ENCODE results near the gene GALNT1.

GALNT1 gene

DNA sequence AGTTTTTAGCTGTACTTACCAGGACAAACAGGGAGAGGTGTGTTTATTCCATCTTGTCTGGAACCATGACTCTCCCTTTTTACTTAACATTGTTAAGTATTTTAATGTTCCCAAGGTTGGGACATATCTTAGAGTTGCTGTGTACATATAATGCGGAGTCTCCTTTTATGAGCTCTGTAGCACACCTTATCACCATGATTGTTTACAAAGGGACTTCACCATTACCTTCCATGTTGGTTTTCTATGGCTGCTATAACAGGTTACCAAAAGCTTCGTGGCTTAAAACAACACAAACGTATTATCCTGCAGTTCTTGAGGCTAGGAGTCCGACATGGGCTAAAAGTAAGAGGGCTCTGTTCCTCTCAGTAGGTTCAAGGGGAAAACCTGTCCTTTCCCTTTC, 164.3 kb downstream of the GALNT1 start:
- no peak for DNase-seq (ENCODE audit: low read depth)
- TF ChIP-seq, protein P1, sequence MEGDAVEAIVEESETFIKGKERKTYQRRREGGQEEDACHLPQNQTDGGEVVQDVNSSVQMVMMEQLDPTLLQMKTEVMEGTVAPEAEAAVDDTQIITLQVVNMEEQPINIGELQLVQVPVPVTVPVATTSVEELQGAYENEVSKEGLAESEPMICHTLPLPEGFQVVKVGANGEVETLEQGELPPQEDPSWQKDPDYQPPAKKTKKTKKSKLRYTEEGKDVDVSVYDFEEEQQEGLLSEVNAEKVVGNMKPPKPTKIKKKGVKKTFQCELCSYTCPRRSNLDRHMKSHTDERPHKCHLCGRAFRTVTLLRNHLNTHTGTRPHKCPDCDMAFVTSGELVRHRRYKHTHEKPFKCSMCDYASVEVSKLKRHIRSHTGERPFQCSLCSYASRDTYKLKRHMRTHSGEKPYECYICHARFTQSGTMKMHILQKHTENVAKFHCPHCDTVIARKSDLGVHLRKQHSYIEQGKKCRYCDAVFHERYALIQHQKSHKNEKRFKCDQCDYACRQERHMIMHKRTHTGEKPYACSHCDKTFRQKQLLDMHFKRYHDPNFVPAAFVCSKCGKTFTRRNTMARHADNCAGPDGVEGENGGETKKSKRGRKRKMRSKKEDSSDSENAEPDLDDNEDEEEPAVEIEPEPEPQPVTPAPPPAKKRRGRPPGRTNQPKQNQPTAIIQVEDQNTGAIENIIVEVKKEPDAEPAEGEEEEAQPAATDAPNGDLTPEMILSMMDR (IDR thresholded peaks at IDR 0.05; ENCODE audit: low read depth, low read length, missing control alignments): no peak
- H3K4me3 ChIP-seq (ENCODE audit: low read depth, low read length): no peak overlapping the region

DNA sequence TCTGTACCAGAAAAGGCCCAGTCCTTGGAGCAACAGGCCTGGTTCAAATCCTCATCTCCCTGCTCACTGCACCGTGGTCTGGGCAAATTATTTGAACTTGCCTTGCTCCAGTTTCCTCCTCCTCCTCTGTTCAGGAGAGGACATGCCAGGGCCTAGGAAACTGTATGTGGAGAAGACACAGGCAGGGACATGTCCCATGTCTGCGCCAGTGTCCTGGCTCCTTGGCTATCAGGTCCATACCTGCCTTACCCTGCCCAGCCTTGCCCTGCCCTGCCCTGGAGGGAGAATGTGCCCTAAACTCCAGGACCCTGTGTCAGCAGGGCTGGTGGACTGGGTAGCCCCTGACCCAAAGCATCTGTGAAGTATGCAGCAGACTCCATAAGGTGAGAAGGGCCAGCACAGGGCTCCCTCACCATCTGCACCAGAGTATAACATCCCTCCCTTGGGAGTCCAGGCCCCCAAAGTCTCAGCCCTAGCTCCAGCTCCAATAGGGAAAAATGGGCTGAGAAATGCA, 165.3 kb downstream of the GALNT1 start:
- H3K4me3 ChIP-seq (ENCODE audit: low read depth, low read length): no peak overlapping the region
- TF ChIP-seq, protein P1 (IDR thresholded peaks at IDR 0.05; ENCODE audit: low read depth, low read length, missing control alignments): no peak
- DNase-seq (ENCODE audit: low read depth): no peak

DNA sequence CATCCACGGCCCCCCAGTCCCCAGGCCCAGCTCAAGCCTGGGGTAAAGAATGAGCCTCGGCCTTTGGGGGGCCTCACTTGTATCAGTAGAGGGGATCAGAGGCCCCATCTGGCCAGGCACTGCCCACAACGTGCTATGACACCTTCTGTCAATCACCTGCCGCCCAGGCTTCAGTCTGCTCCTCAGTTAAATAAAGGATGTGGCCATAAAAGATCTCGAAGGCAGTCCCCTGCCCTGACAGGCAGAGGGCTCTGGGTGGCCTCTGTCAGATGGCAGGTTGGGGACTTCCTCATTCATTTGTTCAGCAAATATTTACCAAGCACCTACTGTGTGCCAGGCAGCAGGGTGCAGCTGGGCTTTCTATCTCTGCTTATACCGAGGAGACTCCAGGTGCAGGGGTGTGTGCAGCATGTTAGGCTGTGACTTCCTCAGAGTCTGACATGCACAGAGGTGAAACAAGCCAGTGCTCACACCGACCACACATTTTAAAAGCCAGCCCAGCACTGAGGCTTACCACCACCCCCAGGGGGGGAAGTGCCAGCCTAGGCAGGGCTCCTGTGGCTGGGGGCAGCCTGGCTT, 166.4 kb downstream of the GALNT1 start:
- no peak overlapping the region for H3K4me3 ChIP-seq (ENCODE audit: low read depth, low read length)
- no peak for DNase-seq (ENCODE audit: low read depth)
- TF ChIP-seq, protein P1 (IDR thresholded peaks at IDR 0.05; ENCODE audit: low read depth, low read length, missing control alignments): no peak

DNA sequence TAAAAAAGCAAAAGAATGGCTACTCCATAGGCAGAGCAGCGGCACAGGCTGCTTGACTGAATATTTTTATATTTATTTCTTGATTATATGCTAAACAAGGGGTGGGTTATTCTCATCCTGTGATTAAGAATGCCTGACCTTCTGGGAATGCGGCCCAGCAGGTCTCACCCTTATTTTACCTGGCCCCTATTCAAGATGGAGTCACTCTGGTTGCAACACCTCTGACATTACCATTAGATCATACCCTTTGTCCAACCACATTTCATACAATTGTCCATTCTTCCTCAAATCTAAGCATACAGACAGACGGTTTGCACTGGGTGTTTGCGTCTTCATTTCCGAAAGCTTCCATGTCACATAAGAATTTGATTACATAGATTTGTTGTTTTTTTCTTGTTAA, 168.2 kb downstream of the GALNT1 start:
- H3K4me3 ChIP-seq (ENCODE audit: low read depth, low read length): no peak overlapping the region
- no peak for DNase-seq (ENCODE audit: low read depth)
- TF ChIP-seq, protein P1 (IDR thresholded peaks at IDR 0.05; ENCODE audit: low read depth, low read length, missing control alignments): no peak

DNA sequence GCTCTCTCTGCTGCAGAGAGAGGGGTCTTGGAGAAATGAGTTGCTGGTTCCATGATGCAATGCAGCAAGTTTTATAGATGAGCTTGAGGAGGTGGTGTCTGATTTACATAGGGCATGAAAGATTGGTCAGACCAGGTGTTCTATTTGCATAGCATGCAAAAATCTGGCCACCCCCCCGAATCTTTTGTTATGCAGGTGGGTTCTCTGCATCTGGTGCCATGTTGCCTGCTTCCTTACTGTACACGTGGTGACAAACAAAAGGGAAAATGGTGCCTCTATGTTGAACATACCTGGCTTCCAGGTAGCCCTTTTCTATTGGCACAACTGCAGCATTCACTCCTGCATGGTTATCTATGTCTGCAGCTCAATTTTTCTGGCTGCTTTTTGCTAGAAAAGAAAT, 169.4 kb downstream of the GALNT1 start:
- no peak overlapping the region for H3K4me3 ChIP-seq (ENCODE audit: low read depth, low read length)
- TF ChIP-seq, protein P1 (IDR thresholded peaks at IDR 0.05; ENCODE audit: low read depth, low read length, missing control alignments): no peak
- DNase-seq (ENCODE audit: low read depth): no peak

DNA sequence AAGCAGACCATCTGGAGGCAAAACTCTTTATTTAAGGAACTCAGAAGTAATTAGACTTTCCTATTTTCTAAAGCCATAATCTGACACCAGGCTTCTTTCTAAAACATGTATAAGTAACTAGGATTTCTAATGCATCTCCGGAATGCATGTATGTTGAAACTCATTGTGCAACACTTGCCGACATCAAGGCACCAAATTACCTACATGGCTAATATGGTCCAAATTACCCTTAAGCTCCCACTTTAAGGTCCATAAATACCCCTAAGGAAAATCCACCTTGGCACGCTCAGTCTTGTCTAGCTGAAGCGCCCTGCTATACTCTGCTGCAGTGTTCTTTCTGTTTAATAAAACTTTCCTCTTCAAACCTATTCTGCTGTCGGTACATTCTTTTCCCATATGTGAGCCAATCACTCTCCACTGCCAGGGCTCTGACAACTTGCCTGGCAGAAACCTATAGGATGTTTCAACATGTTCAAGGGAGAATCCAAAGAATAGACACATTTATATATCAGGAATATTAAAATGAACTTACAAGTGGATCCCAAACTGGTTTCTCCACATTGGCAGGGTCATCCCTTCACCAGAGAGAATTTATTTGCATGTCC, 171.9 kb downstream of the GALNT1 start:
- TF ChIP-seq, protein P1 (IDR thresholded peaks at IDR 0.05; ENCODE audit: low read depth, low read length, missing control alignments): no peak
- no peak for DNase-seq (ENCODE audit: low read depth)
- no peak overlapping the region for H3K4me3 ChIP-seq (ENCODE audit: low read depth, low read length)

DNA sequence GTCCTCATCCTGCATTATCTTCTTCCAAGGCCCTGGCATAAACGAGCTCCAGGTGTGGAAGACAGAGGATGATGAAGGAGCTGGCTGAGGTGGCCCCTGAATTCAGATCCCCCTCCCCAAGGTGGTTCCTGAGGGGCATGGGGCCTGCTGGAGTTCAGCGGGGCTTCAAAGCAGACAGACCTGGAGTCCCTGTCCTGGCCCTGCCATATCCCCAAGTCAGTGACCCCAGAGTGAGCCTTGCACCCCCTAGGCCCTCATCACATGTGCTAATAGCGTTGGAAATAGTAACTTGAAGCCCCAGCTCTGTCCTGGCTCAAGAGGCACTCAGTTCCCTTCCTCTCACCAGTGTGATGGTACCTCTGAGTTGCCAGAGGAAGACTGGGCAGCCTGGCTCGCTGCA, 172.9 kb downstream of the GALNT1 start:
- TF ChIP-seq, protein P1 (IDR thresholded peaks at IDR 0.05; ENCODE audit: low read depth, low read length, missing control alignments): no peak
- DNase-seq (ENCODE audit: low read depth): no peak
- no peak overlapping the region for H3K4me3 ChIP-seq (ENCODE audit: low read depth, low read length)

Measured in GM12864 (cell line).